ENCODE measurements around the gene DGCR8. TPM values are rescaled to one million over a fixed set of nuclear protein-coding genes. Genes with fewer than 3 reads are reported as not detected.

The DGCR8 gene
- total RNA-seq, 4 donors from 2014 or later: 16.9 to 27.6 (median 25.5) TPM

GRCh38 chr22:20080445-20080775, 369 bp downstream of the DGCR8 start:
- peaks cover 0 to 55% (median 40%) of the 10 kb centered on the region in 3 donors for H3K4me1 ChIP-seq
- peak; percentile 76 for ATAC-seq

GRCh38 chr22:20080776-20081654, 974 bp downstream of the DGCR8 start:
- TF ChIP-seq CTCF (IDR thresholded peaks at IDR 0.05): no peak
- ATAC-seq: no peak
- Histone ChIP-seq H3K27me3 (no peaks in the 10 kb centered on the region), H3K4me1 (peaks cover 0 to 61% (median 40%) of the 10 kb centered on the region in 3 donors), H3K9me3 (no peaks in the 10 kb centered on the region), H3K4me3 (peak overlapping the region; percentile 64 to 74), H3K27ac (peak overlapping the region; percentile 59 to 98 (median 92)), H3K36me3 (peaks cover 0 to 6% of the 10 kb centered on the region in 2 donors)
- WGBS, 2 donors (ENCODE audit: low coverage in 1 of 2): 0 to 8% methylated on average over 2 to 20 of the region's 27 CpGs

More at GRCh38 chr22:20080445-20080775, 369 bp downstream of the DGCR8 start:
- Histone ChIP-seq H3K27ac (peak overlapping the region; percentile 59 to 98 (median 92)), H3K9me3 (no peaks in the 10 kb centered on the region), H3K4me3 (peak overlapping the region; percentile 64 to 74), H3K36me3 (no peaks in the 10 kb centered on the region), H3K27me3 (no peaks in the 10 kb centered on the region)
- WGBS, 2 donors (ENCODE audit: low coverage in 1 of 2): 0% methylated on average over 1 of the region's 34 CpGs; no CpG with 5 or more reads in 1 of the 2 donors
- TF ChIP-seq POLR2AphosphoS5 (IDR thresholded peaks at IDR 0.05) (no peak), EP300 (IDR thresholded peaks at IDR 0.05) (no peak), POLR2A (IDR thresholded peaks at IDR 0.05) (no peak), CTCF (IDR thresholded peaks at IDR 0.05) (no peak)

GRCh38 chr22:20083157-20083890, 3.3 kb downstream of the DGCR8 start:
- ATAC-seq: no peak
- peak overlapping the region in 2 of 4 donors; percentile 40 to 93 for H3K27ac ChIP-seq
- no peak overlapping the region for H3K4me3 ChIP-seq

GRCh38 chr22:20083891-20084546, 4.0 kb downstream of the DGCR8 start:
- Histone ChIP-seq H3K9me3 (no peaks in the 10 kb centered on the region), H3K4me3 (no peak overlapping the region), H3K27me3 (no peaks in the 10 kb centered on the region), H3K36me3 (peaks cover 0 to 36% of the 10 kb centered on the region in 2 donors), H3K27ac (peak overlapping the region in 2 of 4 donors; percentile 19 to 93), H3K4me1 (peaks cover 0 to 60% (median 40%) of the 10 kb centered on the region in 3 donors)
- TF ChIP-seq EP300 (IDR thresholded peaks at IDR 0.05) (no peak), POLR2AphosphoS5 (IDR thresholded peaks at IDR 0.05) (no peak), POLR2A (IDR thresholded peaks at IDR 0.05) (no peak), CTCF (IDR thresholded peaks at IDR 0.05) (no peak)
- no peak for ATAC-seq
- 68 to 70% methylated on average over 5 to 9 of the region's 10 CpGs for WGBS, 2 donors (ENCODE audit: low coverage in 1 of 2)

More at GRCh38 chr22:20083157-20083890, 3.3 kb downstream of the DGCR8 start:
- no peak for TF ChIP-seq EP300 (IDR thresholded peaks at IDR 0.05)
- TF ChIP-seq POLR2AphosphoS5 (IDR thresholded peaks at IDR 0.05): no peak
- no peak for TF ChIP-seq POLR2A (IDR thresholded peaks at IDR 0.05)
- TF ChIP-seq CTCF (IDR thresholded peaks at IDR 0.05): no peak
- Histone ChIP-seq H3K36me3 (peaks cover 0 to 29% of the 10 kb centered on the region in 2 donors), H3K4me1 (peaks cover 0 to 62% (median 40%) of the 10 kb centered on the region in 3 donors), H3K9me3 (no peaks in the 10 kb centered on the region), H3K27me3 (no peaks in the 10 kb centered on the region)
- 73 to 77% methylated on average over 6 of the region's 10 CpGs for WGBS, 2 donors (ENCODE audit: low coverage in 1 of 2)
